ENCODE data around the gene MORN1.

The MORN1 gene

DNA sequence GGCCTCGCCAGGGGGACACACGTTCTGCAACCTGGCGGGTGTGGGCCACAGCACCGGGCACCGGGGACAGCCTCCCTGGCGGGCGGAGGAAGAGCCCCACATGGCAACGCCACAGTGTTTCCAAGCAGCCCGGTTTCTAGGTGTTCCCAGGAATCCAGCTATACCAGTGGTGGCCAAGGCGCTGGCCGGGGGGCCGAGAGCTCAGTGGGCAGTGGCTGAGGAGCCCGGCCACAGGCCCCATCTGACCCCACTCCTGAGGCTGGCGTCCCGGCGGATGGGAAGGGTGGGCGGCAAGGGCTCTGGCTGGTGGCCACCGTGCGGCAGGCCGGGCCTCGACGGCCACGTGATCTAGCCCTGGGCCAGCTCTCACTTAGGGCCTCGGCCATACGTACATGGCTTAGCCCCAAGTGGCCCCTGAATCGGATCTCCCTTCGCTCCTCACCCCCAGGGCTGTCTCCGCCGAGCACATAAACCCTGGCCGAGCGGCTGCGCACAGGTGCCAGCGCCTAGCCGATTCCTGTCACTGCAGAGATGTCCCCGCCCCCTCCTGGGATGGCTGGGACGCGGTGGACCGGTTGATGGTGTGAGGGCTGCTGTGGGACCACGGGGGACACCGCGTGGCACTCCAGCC lies 68.7 kb downstream of the MORN1 start:
- peak overlapping the region; percentile 90 for H3K27ac ChIP-seq (ENCODE audit: insufficient read depth, low read depth, low read length, poor library complexity, severe bottlenecking)

DNA sequence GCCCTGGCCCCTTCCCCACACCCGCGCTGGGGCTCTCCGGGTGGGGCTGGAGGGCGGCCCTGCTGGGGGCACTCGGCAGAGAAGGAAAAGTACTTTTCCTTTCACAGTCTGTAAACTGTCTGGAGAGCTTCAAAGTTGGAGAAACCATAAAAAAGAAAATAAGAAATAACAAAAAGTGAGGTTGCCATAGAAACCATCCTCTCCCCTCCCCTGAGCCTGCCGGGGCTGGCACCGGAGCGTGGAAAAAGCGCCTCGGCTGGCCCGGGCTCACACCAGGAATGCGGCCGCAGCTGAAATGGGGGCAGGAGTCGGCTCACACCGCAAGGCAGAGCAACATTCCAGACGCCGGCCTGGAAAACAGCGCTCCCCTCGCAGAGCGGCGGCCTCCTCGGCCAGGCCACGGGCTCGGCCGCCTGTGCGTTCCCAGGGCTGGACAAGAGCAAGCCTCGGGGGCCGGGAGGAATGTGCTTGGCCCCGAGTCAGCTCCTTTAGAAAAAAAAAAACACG lies 69.2 kb downstream of the MORN1 start:
- peaks cover 34% of the 10 kb centered on the region for H3K4me1 ChIP-seq (ENCODE audit: control insufficient read depth, insufficient read depth, low read length)
- peaks cover 6% of the 10 kb centered on the region for H3K27me3 ChIP-seq (ENCODE audit: control insufficient read depth, insufficient read depth, low read length, poor library complexity, severe bottlenecking)
- H3K4me3 ChIP-seq (ENCODE audit: insufficient read depth, low read depth, low read length), result no peak overlapping the region
- 31 to 35% methylated on average over 29 to 30 of the region's 30 CpGs for WGBS, 2 experiments
- peak overlapping the region; percentile 90 for H3K27ac ChIP-seq (ENCODE audit: insufficient read depth, low read depth, low read length, poor library complexity, severe bottlenecking)
- no peaks in the 10 kb centered on the region for H3K9me3 ChIP-seq (ENCODE audit: control insufficient read depth, low read length)
- H3K36me3 ChIP-seq (ENCODE audit: control insufficient read depth, insufficient read depth, low read length), result no peaks in the 10 kb centered on the region

More for the DNA sequence above, 68.7 kb downstream of the MORN1 start:
- WGBS, 2 experiments, result 92 to 93% methylated on average over 41 of the region's 41 CpGs
- Histone ChIP-seq H3K36me3 (ENCODE audit: control insufficient read depth, insufficient read depth, low read length) (no peaks in the 10 kb centered on the region), H3K4me3 (ENCODE audit: insufficient read depth, low read depth, low read length) (no peak overlapping the region), H3K4me1 (ENCODE audit: control insufficient read depth, insufficient read depth, low read length) (peaks cover 28% of the 10 kb centered on the region), H3K27me3 (ENCODE audit: control insufficient read depth, insufficient read depth, low read length, poor library complexity, severe bottlenecking) (peaks cover 6% of the 10 kb centered on the region), H3K9me3 (ENCODE audit: control insufficient read depth, low read length) (no peaks in the 10 kb centered on the region)

DNA sequence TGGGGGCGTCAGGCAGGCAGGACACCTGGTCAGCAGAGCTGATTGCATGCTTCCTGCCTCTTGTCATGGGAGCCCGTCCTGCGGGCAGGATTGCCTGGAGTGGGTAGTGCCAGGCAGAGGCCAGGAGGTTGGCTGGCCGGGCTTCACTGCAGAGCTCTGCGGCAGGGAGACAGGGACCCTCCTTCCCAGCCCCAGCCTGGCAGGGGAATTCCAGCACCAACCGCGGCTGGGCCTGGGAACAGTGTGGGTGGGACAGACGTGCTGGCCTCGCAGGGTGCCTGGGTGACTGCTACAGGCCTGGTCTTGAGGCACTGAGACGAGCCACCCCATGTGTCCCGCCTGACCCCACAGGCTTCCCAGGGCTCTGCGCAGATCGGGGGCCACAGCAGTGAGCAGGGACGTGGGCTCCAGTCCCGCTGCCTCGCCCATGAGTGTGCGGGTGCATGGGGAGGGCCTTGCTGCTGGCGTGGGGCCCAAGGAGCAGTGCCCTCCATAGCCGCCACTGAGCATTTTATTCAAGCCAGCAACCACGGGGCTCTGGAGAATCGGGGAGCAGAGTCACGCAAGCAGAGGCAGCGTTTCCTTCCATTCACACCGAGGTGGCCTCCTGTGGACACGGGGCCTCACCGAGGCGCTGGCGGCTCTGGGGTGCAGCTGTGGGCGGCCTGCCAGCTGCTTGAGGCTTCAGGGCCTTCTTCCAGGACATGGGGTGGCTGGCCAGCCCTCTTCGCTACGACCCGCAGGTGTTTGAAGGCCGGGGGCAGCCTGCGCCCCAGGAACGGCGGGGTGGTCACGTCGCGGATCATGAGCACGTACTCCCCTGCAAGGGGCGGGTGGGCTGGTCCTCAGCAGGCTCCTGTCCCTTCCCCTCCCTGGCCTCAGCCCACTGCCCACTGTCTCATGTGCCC lies 70.3 kb downstream of the MORN1 start:
- peaks cover 41% of the 10 kb centered on the region for H3K4me1 ChIP-seq (ENCODE audit: control insufficient read depth, insufficient read depth, low read length)
- WGBS, 2 experiments, result 91 to 92% methylated on average over 41 of the region's 41 CpGs
- no peaks in the 10 kb centered on the region for H3K36me3 ChIP-seq (ENCODE audit: control insufficient read depth, insufficient read depth, low read length)
- no peak overlapping the region for H3K4me3 ChIP-seq (ENCODE audit: insufficient read depth, low read depth, low read length)
- no peaks in the 10 kb centered on the region for H3K9me3 ChIP-seq (ENCODE audit: control insufficient read depth, low read length)
- no peak overlapping the region for H3K27ac ChIP-seq (ENCODE audit: insufficient read depth, low read depth, low read length, poor library complexity, severe bottlenecking)
- peaks cover 6% of the 10 kb centered on the region for H3K27me3 ChIP-seq (ENCODE audit: control insufficient read depth, insufficient read depth, low read length, poor library complexity, severe bottlenecking)

DNA sequence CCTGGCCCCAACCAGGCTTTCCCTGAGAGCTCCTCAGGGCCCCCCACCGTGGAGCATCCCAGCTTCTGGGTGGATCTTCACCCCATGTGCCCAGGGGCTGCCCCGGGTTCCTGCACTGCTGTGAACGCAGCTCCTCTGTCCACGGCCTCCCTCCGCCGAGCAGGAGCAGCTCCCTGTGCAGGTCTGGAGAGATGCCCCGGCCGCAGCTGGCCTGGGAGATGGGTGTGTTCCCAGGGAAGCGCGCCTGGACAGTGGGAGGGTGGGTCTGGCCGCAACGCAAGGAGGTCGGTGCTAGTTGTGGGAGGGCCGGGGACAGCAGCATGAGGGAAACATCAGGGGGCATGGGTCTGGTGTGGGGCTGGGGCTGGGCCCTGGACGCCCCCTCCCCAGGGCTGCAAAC lies 71.3 kb downstream of the MORN1 start:
- Histone ChIP-seq H3K4me1 (ENCODE audit: control insufficient read depth, insufficient read depth, low read length) (peaks cover 48% of the 10 kb centered on the region), H3K4me3 (ENCODE audit: insufficient read depth, low read depth, low read length) (no peak overlapping the region), H3K36me3 (ENCODE audit: control insufficient read depth, insufficient read depth, low read length) (no peaks in the 10 kb centered on the region), H3K27me3 (ENCODE audit: control insufficient read depth, insufficient read depth, low read length, poor library complexity, severe bottlenecking) (peaks cover under 1% of the 10 kb centered on the region), H3K9me3 (ENCODE audit: control insufficient read depth, low read length) (no peaks in the 10 kb centered on the region), H3K27ac (ENCODE audit: insufficient read depth, low read depth, low read length, poor library complexity, severe bottlenecking) (no peak overlapping the region)
- 85 to 89% methylated on average over 15 of the region's 15 CpGs for WGBS, 2 experiments

DNA sequence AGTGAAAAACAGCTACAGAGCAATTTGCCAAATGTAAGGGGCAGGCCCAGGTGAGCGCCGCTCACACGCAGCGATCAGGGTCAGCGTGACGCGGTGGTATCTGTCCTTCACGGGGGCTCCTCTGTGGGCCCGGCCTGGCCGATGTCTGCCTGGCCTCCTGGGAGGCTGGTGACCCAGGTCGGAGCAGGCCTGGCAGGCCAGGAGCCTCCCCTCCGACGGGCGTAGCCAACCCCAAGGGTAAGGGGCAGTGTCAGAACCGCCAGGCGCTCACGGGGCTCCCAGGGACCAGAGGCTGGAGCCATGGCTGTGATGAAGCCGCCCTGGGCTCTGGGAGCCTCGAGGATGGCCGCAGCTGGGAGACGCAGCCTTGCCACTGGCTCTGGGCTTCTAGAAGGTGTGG lies 72.1 kb downstream of the MORN1 start:
- Histone ChIP-seq H3K27ac (ENCODE audit: insufficient read depth, low read depth, low read length, poor library complexity, severe bottlenecking) (no peak overlapping the region), H3K27me3 (ENCODE audit: control insufficient read depth, insufficient read depth, low read length, poor library complexity, severe bottlenecking) (no peaks in the 10 kb centered on the region)
- 95 to 96% methylated on average over 21 of the region's 21 CpGs for WGBS, 2 experiments

DNA sequence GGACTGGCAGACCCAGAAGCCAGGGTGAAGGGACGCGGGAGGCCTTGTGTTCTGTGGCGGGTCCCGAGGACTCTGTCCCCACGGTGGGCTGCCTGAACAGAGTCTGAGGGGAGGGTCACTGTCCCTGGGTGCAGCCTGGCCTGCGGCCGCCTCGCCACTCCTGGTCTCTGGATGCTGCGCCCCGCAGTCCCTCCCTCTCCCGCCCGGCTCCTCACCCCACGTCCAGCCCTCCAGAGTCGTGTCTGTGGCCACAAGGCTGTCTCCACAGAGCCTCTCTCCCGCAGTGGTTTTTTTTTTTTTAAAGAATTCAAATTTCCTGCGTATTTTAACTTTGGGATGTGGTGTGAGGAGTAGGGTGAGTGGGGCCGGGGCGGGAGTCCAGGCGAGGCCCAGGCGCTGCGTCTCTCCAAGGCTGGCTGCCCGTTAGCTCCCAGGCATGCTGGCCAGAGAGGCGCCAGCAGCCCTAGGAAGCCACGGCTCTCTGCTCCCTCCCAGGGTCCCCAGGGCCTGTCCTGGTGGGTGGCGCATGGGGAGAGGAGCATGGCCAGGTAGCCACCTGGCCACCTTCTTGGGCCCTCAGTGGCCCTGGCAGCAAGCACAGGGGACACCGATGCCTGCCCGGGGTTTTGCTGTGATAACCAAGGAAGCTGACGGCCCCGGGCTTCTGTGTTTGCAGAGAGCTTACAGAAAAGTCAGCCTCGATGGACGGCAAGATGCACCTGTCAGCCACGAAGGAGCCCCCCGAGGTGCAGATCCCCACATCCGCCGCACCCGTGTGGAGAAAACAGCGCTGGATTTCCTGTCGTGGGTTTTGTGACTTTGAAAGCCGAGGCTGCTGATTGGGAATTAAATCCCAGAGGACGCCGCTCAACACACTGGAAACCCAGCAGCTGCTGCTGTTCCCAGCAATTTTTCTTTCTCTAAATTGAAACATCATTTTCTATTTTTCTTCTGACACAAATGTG lies 72.8 kb downstream of the MORN1 start:
- Histone ChIP-seq H3K27me3 (ENCODE audit: control insufficient read depth, insufficient read depth, low read length, poor library complexity, severe bottlenecking) (no peaks in the 10 kb centered on the region), H3K4me3 (ENCODE audit: insufficient read depth, low read depth, low read length) (no peak overlapping the region), H3K9me3 (ENCODE audit: control insufficient read depth, low read length) (no peaks in the 10 kb centered on the region), H3K36me3 (ENCODE audit: control insufficient read depth, insufficient read depth, low read length) (no peaks in the 10 kb centered on the region), H3K4me1 (ENCODE audit: control insufficient read depth, insufficient read depth, low read length) (peaks cover 54% of the 10 kb centered on the region), H3K27ac (ENCODE audit: insufficient read depth, low read depth, low read length, poor library complexity, severe bottlenecking) (no peak overlapping the region)
- 92 to 93% methylated on average over 41 of the region's 41 CpGs for WGBS, 2 experiments

More for the DNA sequence above, 72.1 kb downstream of the MORN1 start:
- no peaks in the 10 kb centered on the region for H3K36me3 ChIP-seq (ENCODE audit: control insufficient read depth, insufficient read depth, low read length)
- no peaks in the 10 kb centered on the region for H3K9me3 ChIP-seq (ENCODE audit: control insufficient read depth, low read length)
- H3K4me1 ChIP-seq (ENCODE audit: control insufficient read depth, insufficient read depth, low read length), result peaks cover 48% of the 10 kb centered on the region
- H3K4me3 ChIP-seq (ENCODE audit: insufficient read depth, low read depth, low read length), result no peak overlapping the region

DNA sequence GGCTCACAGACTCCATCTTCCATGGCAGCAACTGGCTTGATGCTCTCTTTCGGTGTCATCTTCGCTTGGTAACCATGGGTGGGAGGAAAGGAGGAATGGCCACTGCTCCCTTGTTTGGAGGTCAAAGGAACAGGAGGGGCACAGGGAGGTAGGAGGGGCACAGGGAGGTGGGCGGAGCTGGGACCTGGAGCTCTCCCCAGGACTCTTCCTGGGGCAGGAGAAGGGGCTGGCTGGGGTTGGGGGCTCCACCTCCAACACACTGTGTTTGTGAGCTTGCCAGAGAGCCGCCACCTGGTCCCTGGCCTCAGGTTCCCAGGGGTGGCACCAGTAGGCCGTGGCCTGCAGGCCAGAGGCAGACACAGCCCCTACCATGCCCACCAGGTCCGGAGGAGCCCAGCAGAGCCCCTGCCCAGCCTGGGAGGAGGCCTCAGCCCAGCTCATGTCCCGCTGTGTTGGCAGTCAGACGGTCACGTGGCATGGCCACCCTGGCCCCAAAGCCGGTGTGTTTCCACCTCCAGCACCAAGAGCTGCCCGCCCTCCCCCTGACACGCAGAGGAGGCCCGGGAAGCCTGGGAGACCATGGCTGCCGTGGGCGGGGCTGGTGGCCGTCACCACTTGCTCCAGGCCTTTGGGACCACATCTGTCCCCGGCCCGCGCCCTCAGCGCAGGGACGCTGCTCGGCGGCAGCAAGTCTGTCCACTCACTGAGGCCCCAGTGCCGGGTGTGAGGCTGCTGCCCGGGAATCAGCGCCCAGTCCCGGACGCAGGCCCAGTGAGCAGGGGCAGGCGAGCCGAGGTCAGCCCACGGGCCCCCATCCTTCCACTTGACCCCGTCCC lies 73.9 kb downstream of the MORN1 start:
- WGBS, 2 experiments, result 92% methylated on average over 32 of the region's 32 CpGs
- H3K36me3 ChIP-seq (ENCODE audit: control insufficient read depth, insufficient read depth, low read length), result no peaks in the 10 kb centered on the region
- H3K4me1 ChIP-seq (ENCODE audit: control insufficient read depth, insufficient read depth, low read length), result peaks cover 61% of the 10 kb centered on the region
- H3K4me3 ChIP-seq (ENCODE audit: insufficient read depth, low read depth, low read length), result no peak overlapping the region
- H3K27me3 ChIP-seq (ENCODE audit: control insufficient read depth, insufficient read depth, low read length, poor library complexity, severe bottlenecking), result no peaks in the 10 kb centered on the region
- H3K9me3 ChIP-seq (ENCODE audit: control insufficient read depth, low read length), result no peaks in the 10 kb centered on the region
- H3K27ac ChIP-seq (ENCODE audit: insufficient read depth, low read depth, low read length, poor library complexity, severe bottlenecking), result no peak overlapping the region

DNA sequence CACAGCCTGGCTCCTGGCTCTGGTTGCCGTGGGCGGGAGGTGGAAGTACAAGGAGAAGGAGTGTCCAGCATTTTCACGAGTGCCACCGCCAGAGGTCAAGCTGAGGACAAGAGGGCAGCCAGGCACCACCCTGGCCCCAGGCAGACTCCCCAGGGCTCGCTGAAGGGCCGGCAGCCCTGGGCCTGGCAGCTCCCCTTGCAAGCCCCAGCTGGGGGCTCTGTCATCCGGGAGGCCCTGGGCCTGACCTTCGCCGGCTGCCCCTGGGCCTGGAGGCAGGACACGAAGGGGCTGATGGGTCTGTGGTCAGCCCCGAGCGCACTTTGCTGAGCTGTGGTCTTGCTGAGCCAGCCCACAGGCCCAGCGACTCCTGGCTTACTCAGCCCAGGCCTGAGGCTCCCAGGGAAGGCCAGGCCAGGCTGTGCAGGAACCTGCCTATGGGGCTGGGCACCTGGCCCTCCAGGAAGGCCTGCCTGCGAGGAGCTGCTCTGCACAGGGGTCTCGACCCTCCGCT lies 74.8 kb downstream of the MORN1 start:
- WGBS, 2 experiments, result 89 to 91% methylated on average over 16 of the region's 16 CpGs

More for the DNA sequence above, 74.8 kb downstream of the MORN1 start:
- H3K27ac ChIP-seq (ENCODE audit: insufficient read depth, low read depth, low read length, poor library complexity, severe bottlenecking), result no peak overlapping the region
- no peaks in the 10 kb centered on the region for H3K27me3 ChIP-seq (ENCODE audit: control insufficient read depth, insufficient read depth, low read length, poor library complexity, severe bottlenecking)
- H3K36me3 ChIP-seq (ENCODE audit: control insufficient read depth, insufficient read depth, low read length), result no peaks in the 10 kb centered on the region
- peaks cover 61% of the 10 kb centered on the region for H3K4me1 ChIP-seq (ENCODE audit: control insufficient read depth, insufficient read depth, low read length)
- H3K4me3 ChIP-seq (ENCODE audit: insufficient read depth, low read depth, low read length), result no peak overlapping the region
- H3K9me3 ChIP-seq (ENCODE audit: control insufficient read depth, low read length), result no peaks in the 10 kb centered on the region
